Epithelial cell of proximal tubule (primary cell): ENCODE results near the gene PRDX6. TPM values are rescaled to one million over a fixed set of nuclear protein-coding genes. Genes with fewer than 3 reads are reported as not detected.

ENCODE experiments used
- DNase-seq: peaks from one replicate; pipeline ENCODE4 v3.0.0-alpha.2; 2011; ENCODE audit warnings: low read depth
- H3K4me3 ChIP-seq: 2 replicates; pipeline ENCODE4 v1.5.1; 2011; ENCODE audit warnings: low read depth, mild to moderate bottlenecking, low read length
- CTCF ChIP-seq: conservative IDR thresholded peaks from 2 replicates; pipeline ENCODE4 v1.5.1; 2012; ENCODE audit warnings: low read depth, mild to moderate bottlenecking, low read length
- total RNA-seq: library from RNA; depleted of rRNA; stranded (reverse); fragments of >200 nt; gene quantifications from 2 replicates; pipeline ENCODE4 v1.2.3, GENCODE V29; 2015

The PRDX6 gene
- total RNA-seq, result 237 and 262 TPM in 2 replicates

GRCh38 chr1:173477286-173478093 lies at the start of gene PRDX6:
Gene PRDX6, plus strand, starts transcription at chr1:173477335. Its CDS starts 63 bp downstream, at chr1:173477398.
- DNase-seq, result no peak
- no peak for TF ChIP-seq CTCF
- H3K4me3 ChIP-seq, result peak within 1 kb of the TSS; percentile 92

- TF ChIP-seq CTCF, result peak; percentile 73
- DNase-seq, result no peak
- no peak overlapping the region for H3K4me3 ChIP-seq
Observed at GRCh38 chr1:173429471-173430402, 47.4 kb upstream of the PRDX6 start.

- TF ChIP-seq CTCF, result no peak
- H3K4me3 ChIP-seq, result no peak overlapping the region
- no peak for DNase-seq
Observed at GRCh38 chr1:173430677-173431303, 46.3 kb upstream of the PRDX6 start.

GRCh38 chr1:173431304-173432045 lies 45.7 kb upstream of the PRDX6 start:
- H3K4me3 ChIP-seq, result no peak overlapping the region
- no peak for DNase-seq
- TF ChIP-seq CTCF, result peak; percentile 96

GRCh38 chr1:173432331-173432730 lies 44.8 kb upstream of the PRDX6 start:
- no peak for TF ChIP-seq CTCF
- DNase-seq, result no peak
- no peak overlapping the region for H3K4me3 ChIP-seq

GRCh38 chr1:173433751-173434326 lies 43.3 kb upstream of the PRDX6 start:
- no peak for TF ChIP-seq CTCF
- H3K4me3 ChIP-seq, result no peak overlapping the region
- no peak for DNase-seq
